Endothelial cell of umbilical vein (primary cell): ENCODE data around the gene CCDC191. TPM values are rescaled to one million over a fixed set of nuclear protein-coding genes. Genes with fewer than 3 reads are reported as not detected.

Experiments
- BruUV-seq: library from RNA; stranded (reverse); fragments of 400-500 nt; replicated peaks from 2 replicates; lab custom pipeline; 2021; lab: Mats Ljungman, UMichigan
- CTCF ChIA-PET: fragments of 300-600, 350-600 bp; sonication (Branson Sonifier 250); formaldehyde crosslinking; loops from one replicate; lab custom pipeline; 2021; ENCODE audit warnings: antibody characterized with exemption, inconsistent platforms; lab: Charles Lee
- POLR2A ChIA-PET: fragments of 300-600, 350-600 bp; sonication (Branson Sonifier 250); formaldehyde crosslinking; loops from one replicate; lab custom pipeline; 2021; ENCODE audit warnings: antibody characterized with exemption, inconsistent platforms; lab: Charles Lee
- DNase-seq: peaks from one replicate; pipeline ENCODE4 v3.0.0-alpha.2; 2011; ENCODE audit warnings: low read depth, low spot score
- FAIRE-seq: peaks from 2 replicates; lab custom pipeline; 2011; peaks lifted over from hg19 to GRCh38; lab: Jason Lieb, UNC
- H2AFZ ChIP-seq: 2 replicates; pipeline ENCODE4 v1.6.0; 2012; ENCODE audit warnings: low read depth, low read length, control low read depth, inconsistent platforms
- H3K27ac ChIP-seq: 2 replicates; pipeline ENCODE4 v1.5.1; 2011; ENCODE audit warnings: low read depth, mild to moderate bottlenecking, control low read depth, low read length, moderate library complexity; ENCODE audit not compliant: insufficient read depth
- H3K27me3 ChIP-seq, 2 experiments: 2 replicates each; pipeline versions ENCODE4 v1.6.0 to v1.6.1; 2011; ENCODE audit warnings: low read length in 2 of 2, mixed read lengths in 1 of 2; ENCODE audit not compliant: control insufficient read depth in 2 of 2, insufficient read depth in 2 of 2
- H3K36me3 ChIP-seq, 2 experiments: 2 replicates in 1 of 2; 3 replicates in 1 of 2; pipeline ENCODE4 v1.5.1; 2011; ENCODE audit warnings: low read length in 2 of 2, mild to moderate bottlenecking in 1 of 2, moderate library complexity in 1 of 2; ENCODE audit not compliant: control insufficient read depth in 2 of 2, insufficient read depth in 2 of 2; ENCODE audit errors: extremely low read depth in 1 of 2
- H3K4me1 ChIP-seq: 3 replicates; pipeline ENCODE4 v1.5.1; 2011; ENCODE audit warnings: mild to moderate bottlenecking, low read length; ENCODE audit not compliant: control insufficient read depth, insufficient read depth; ENCODE audit errors: extremely low read depth
- H3K4me2 ChIP-seq: 2 replicates; pipeline ENCODE4 v1.6.1; 2011; ENCODE audit warnings: low read length, control low read depth, mixed read lengths; ENCODE audit not compliant: insufficient read depth
- H3K4me3 ChIP-seq, 3 experiments: fragments of 200-600 bp in 1 of 3; sonication (generic), shearing (Covaris generic) in 1 of 3; replicated peaks in 1 of 3; 2 replicates each; pipeline ENCODE4 v1.5.1; 2011 to 2016; ENCODE audit warnings: control low read depth in 3 of 3, low read length in 3 of 3, mild to moderate bottlenecking in 2 of 3, inconsistent platforms in 1 of 3, low read depth in 1 of 3, moderate library complexity in 1 of 3; ENCODE audit not compliant: insufficient read depth in 1 of 3
- H3K79me2 ChIP-seq: 2 replicates; pipeline ENCODE4 v1.6.0; 2012; ENCODE audit warnings: low read length, inconsistent platforms; ENCODE audit not compliant: control insufficient read depth, insufficient read depth
- H3K9ac ChIP-seq: replicated peaks from 2 replicates; pipeline ENCODE3; 2011; ENCODE audit warnings: low read length, control low read depth; ENCODE audit not compliant: insufficient read depth; ENCODE audit errors: extremely low read depth
- H3K9me1 ChIP-seq: replicated peaks from 3 replicates; pipeline ENCODE4 v1.6.0; 2011; ENCODE audit warnings: mild to moderate bottlenecking, low read length; ENCODE audit not compliant: control insufficient read depth, insufficient read depth; ENCODE audit errors: extremely low read depth
- H3K9me3 ChIP-seq: replicated peaks from 2 replicates; pipeline ENCODE4 v1.5.1; 2012; ENCODE audit warnings: low read length, inconsistent platforms; ENCODE audit not compliant: control insufficient read depth, insufficient read depth
- H4K20me1 ChIP-seq: replicated peaks from 2 replicates; pipeline ENCODE3; 2011; ENCODE audit warnings: mild to moderate bottlenecking, low read length; ENCODE audit not compliant: control insufficient read depth, insufficient read depth; ENCODE audit errors: extremely low read depth
- CTCF ChIP-seq, 2 donors: IDR thresholded peaks; 1 replicate in 1 of 2; 2 replicates in 1 of 2; pipeline ENCODE4 v1.5.1; 2011; ENCODE audit warnings: low read length in 2 of 2, mild to moderate bottlenecking in 2 of 2, moderate library complexity in 2 of 2, control low read depth in 1 of 2, inconsistent platforms in 1 of 2, low read depth in 1 of 2; ENCODE audit not compliant: insufficient read depth in 1 of 2; ENCODE audit errors: extremely low read depth in 1 of 2
- EZH2 ChIP-seq: IDR thresholded peaks from 2 replicates; pipeline ENCODE4 v1.6.1; 2012; ENCODE audit warnings: borderline replicate concordance, low read depth, mild to moderate bottlenecking, moderate library complexity, low read length, inconsistent platforms; ENCODE audit not compliant: severe bottlenecking
- FOS ChIP-seq: IDR thresholded peaks from 2 replicates; pipeline ENCODE4 v1.6.1; 2011; ENCODE audit warnings: mild to moderate bottlenecking, low read length, moderate library complexity, borderline replicate concordance; ENCODE audit not compliant: insufficient read depth
- GATA2 ChIP-seq: IDR thresholded peaks from 2 replicates; pipeline ENCODE4 v1.7.0; 2011; ENCODE audit warnings: low read depth, mild to moderate bottlenecking, moderate library complexity, mixed read lengths, low read length; ENCODE audit not compliant: insufficient read length, insufficient read depth
- JUN ChIP-seq: IDR thresholded peaks from 2 replicates; pipeline ENCODE4 v1.6.1; 2011; ENCODE audit warnings: borderline replicate concordance, low read depth; ENCODE audit not compliant: insufficient read length, insufficient read depth
- MYC ChIP-seq: IDR thresholded peaks from one replicate; pipeline ENCODE4 v1.6.1; 2011; ENCODE audit warnings: mild to moderate bottlenecking, low read depth, low read length
- POLR2A ChIP-seq: IDR thresholded peaks from 2 replicates; pipeline ENCODE4 v1.6.1; 2012; ENCODE audit warnings: low read depth, mild to moderate bottlenecking, control low read depth, low read length
- POLR2AphosphoS5 ChIP-seq: IDR thresholded peaks from 2 replicates; pipeline ENCODE4 v1.6.1; 2012; ENCODE audit warnings: low read depth, mild to moderate bottlenecking, control low read depth, low read length, moderate library complexity; ENCODE audit not compliant: insufficient read depth
- dilution Hi-C: fragments of 300-500 bp; cut with MboI; formaldehyde crosslinking; loops from one replicate; pipeline ENCODE4 v1.15.0; 2019; ENCODE audit warnings: low sequenced_read_pairs; ENCODE audit not compliant: extremely low pct_ligation_motif_present
- intact Hi-C: fragments of 100-400 bp; cut with micrococcal nuclease; formaldehyde crosslinking; loops from one replicate; pipeline ENCODE4 v1.10.0; 2022
- polyA plus RNA-seq, 4 experiments: library from polyadenylated mRNA; depleted of rRNA in 3 of 4; stranded (reverse) in 3 of 4; unstranded in 1 of 4; fragments of >200 nt; gene quantifications; 2 replicates each; pipeline versions ENCODE4 v1.2.1 to v1.2.3, GENCODE V29; 2011 to 2012; ENCODE audit warnings: missing spikeins in 1 of 4
- total RNA-seq: library from RNA; stranded (reverse); gene quantifications from 2 replicates; pipeline ENCODE4 v1.2.3, GENCODE V29; 2021
- TF ChIP-seq, protein P1 (sequence below): IDR thresholded peaks from 2 replicates; pipeline ENCODE4 v1.6.1; 2011; ENCODE audit not compliant: insufficient read depth, insufficient read length

Gene CCDC191
- total and polyA plus RNA-seq, 2 donors (not counting 3 experiments of a cell fraction or from before 2014, with no cell fraction given): 1.7 to 4.9 TPM

DNA sequence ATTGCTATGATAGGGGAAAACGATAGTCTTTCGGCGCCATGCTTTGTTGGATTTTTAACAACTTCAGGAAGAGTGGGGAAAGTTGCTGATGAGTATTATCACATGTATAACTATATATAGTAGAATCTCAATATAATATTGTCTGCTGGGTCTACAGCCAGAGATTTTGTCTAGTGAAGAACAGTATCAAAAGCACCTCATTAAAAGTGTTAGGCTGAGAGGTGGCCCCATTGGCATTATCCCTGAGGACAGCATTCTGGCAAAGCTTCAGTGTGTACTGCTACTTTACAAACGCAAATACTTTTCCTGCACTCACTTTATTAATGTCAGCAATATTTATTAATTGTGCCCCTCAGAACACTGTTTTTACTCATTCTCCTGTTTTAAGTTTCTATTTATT, 12.0 kb upstream of the CCDC191 start:
- TF ChIP-seq, protein P1, sequence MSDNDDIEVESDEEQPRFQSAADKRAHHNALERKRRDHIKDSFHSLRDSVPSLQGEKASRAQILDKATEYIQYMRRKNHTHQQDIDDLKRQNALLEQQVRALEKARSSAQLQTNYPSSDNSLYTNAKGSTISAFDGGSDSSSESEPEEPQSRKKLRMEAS: no peak
- TF ChIP-seq POLR2AphosphoS5 (no peak), CTCF (IDR thresholded peaks at IDR 0.05; ENCODE audit: extremely low read depth in 1 of 2, insufficient read depth in 1 of 2, low read depth in 1 of 2, low read length in 2 of 2) (no peak), POLR2A (no peak), MYC (no peak), GATA2 (no peak), FOS (no peak), EZH2 (no peak), JUN (no peak)
- Histone ChIP-seq H3K27ac (no peak overlapping the region), H3K9ac (no peak overlapping the region), H3K4me1 (peaks cover 3% of the 10 kb centered on the region), H3K9me3 (no peaks in the 10 kb centered on the region), H2AFZ (no peak overlapping the region), H3K79me2 (peaks cover 30% of the 10 kb centered on the region), H3K27me3 (no peaks in the 10 kb centered on the region), H3K4me2 (no peak overlapping the region), H3K9me1 (no peaks in the 10 kb centered on the region), H3K36me3 (peaks cover 5 to 16% of the 10 kb centered on the region in 2 experiments), H4K20me1 (peaks cover 2% of the 10 kb centered on the region), H3K4me3 (no peak overlapping the region)
- ChIA-PET CTCF (interaction anchor here (1.7 to 2.0 kb wide), 2 partner anchors 18 to 87 kb away, joined by 3 to 5 read pairs; no protein-coding TSS in a partner anchor), POLR2A (no interaction called here)
- dilution Hi-C loops (no loop called here), intact Hi-C loops (no loop called here)
- FAIRE-seq: no peak
- BruUV-seq: no TSS peak
- DNase-seq: no peak
